K562 (cell line): ENCODE data around the gene SLC2A4RG. TPM values are rescaled to one million over a fixed set of nuclear protein-coding genes. Genes with fewer than 3 reads are reported as not detected.
A peak's percentile ranks its signal among the peaks of the same experiment; 100 is the strongest.

Experiments used
- ATAC-seq: fragments of 200-7000 bp; cut with Tn5 transposase; 3 replicates; pipeline ENCODE4 v1.9.1; 2020; ENCODE audit warnings: moderate library complexity
- BruUV-seq: library from RNA; stranded (reverse); fragments of 400-500 nt; replicated peaks from 2 replicates; lab custom pipeline; 2021; lab: Mats Ljungman, UMichigan
- CTCF ChIA-PET: fragments of 300-600 bp; formaldehyde crosslinking; extraction: SDS; loops from one replicate; lab custom pipeline; 2021; ENCODE audit warnings: low intra/inter-chr PET ratio; lab: Yijun Ruan, JAX
- POLR2A ChIA-PET: fragments of 300-600, 350-650 bp; sonication (Branson Sonifier 250); formaldehyde crosslinking; extraction: SDS; loops from one replicate; lab custom pipeline; 2021; ENCODE audit warnings: antibody characterized with exemption, inconsistent platforms; lab: Yijun Ruan, JAX
- DNase-seq, 4 experiments: peaks; one replicate each; pipeline versions ENCODE4 v3.0.0 to v3.0.0-alpha.2; 2011 to 2018; ENCODE audit warnings: low spot score in 3 of 4, mixed read lengths in 3 of 4; ENCODE audit errors: extremely low read depth in 1 of 4
- FAIRE-seq: peaks from 2 replicates; lab custom pipeline; 2011; peaks lifted over from hg19 to GRCh38; lab: Jason Lieb, UNC
- H2AFZ ChIP-seq: 2 replicates; pipeline ENCODE4 v1.6.0; 2011; ENCODE audit warnings: low read depth, low read length, control low read depth, inconsistent platforms
- H3K27ac ChIP-seq: fragments of 200-600 bp; 3 replicates; pipeline ENCODE4 v1.8.0; 2011; ENCODE audit warnings: low read depth, mild to moderate bottlenecking, control low read depth, inconsistent platforms, low read length, moderate library complexity, mixed read lengths; ENCODE audit errors: extremely low read depth
- H3K27me3 ChIP-seq, 2 experiments: fragments of 300-600 bp in 1 of 2; 2 replicates in 1 of 2; 3 replicates in 1 of 2; pipeline versions ENCODE4 v1.6.0 to v1.8.0; 2011; ENCODE audit warnings: inconsistent platforms in 2 of 2, low read length in 2 of 2, mild to moderate bottlenecking in 1 of 2, mixed read lengths in 1 of 2, moderate library complexity in 1 of 2; ENCODE audit not compliant: control insufficient read depth in 2 of 2, insufficient read depth in 2 of 2
- H3K36me3 ChIP-seq: fragments of 300-600 bp; 3 replicates; pipeline ENCODE4 v1.8.0; 2011; ENCODE audit warnings: mild to moderate bottlenecking, low read length, inconsistent platforms; ENCODE audit not compliant: control insufficient read depth, insufficient read depth
- H3K4me1 ChIP-seq, 2 experiments: fragments of 200-600 bp in 1 of 2; replicated peaks in 1 of 2; 2 replicates in 1 of 2; 3 replicates in 1 of 2; pipeline versions ENCODE4 v1.5.1 to v1.8.0; 2011; ENCODE audit warnings: inconsistent platforms in 2 of 2, low read length in 2 of 2, mild to moderate bottlenecking in 1 of 2, mixed read lengths in 1 of 2, moderate library complexity in 1 of 2; ENCODE audit not compliant: control insufficient read depth in 2 of 2, insufficient read depth in 2 of 2
- H3K4me2 ChIP-seq: 2 replicates; pipeline ENCODE4 v1.6.1; 2011; ENCODE audit warnings: low read length, control low read depth, inconsistent platforms, mixed read lengths; ENCODE audit not compliant: insufficient read depth
- H3K4me3 ChIP-seq: fragments of 200-600 bp; sonication (generic), shearing (Covaris generic); 2 replicates; pipeline ENCODE4 v1.5.1; 2016; ENCODE audit warnings: control low read depth, inconsistent platforms
- H3K79me2 ChIP-seq: fragments of 200-600 bp; 3 replicates; pipeline ENCODE4 v1.8.0; 2011; ENCODE audit warnings: low read length, inconsistent platforms; ENCODE audit not compliant: control insufficient read depth, insufficient read depth
- H3K9ac ChIP-seq, 2 experiments: 2 replicates each; pipeline versions ENCODE4 v1.6.0 to v1.6.1; 2011; ENCODE audit warnings: low read depth in 2 of 2, low read length in 2 of 2, control low read depth in 1 of 2, inconsistent platforms in 1 of 2, mild to moderate bottlenecking in 1 of 2, mixed read lengths in 1 of 2; ENCODE audit not compliant: insufficient read depth in 1 of 2
- H3K9me1 ChIP-seq: one replicate; pipeline ENCODE4 v1.6.0; 2011; ENCODE audit warnings: inconsistent platforms, mild to moderate bottlenecking, low read length, moderate library complexity; ENCODE audit not compliant: control insufficient read depth, insufficient read depth
- H3K9me3 ChIP-seq: replicated peaks from 2 replicates; pipeline ENCODE4 v1.5.1; 2011; ENCODE audit warnings: low read depth, low read length, inconsistent platforms; ENCODE audit not compliant: control insufficient read depth, insufficient read depth
- H4K20me1 ChIP-seq: replicated peaks from 2 replicates; pipeline ENCODE4 v1.6.1; 2011; ENCODE audit warnings: low read length, inconsistent platforms, mixed read lengths; ENCODE audit not compliant: control insufficient read depth, insufficient read depth
- HCFC1 ChIP-seq: IDR thresholded peaks from 2 replicates; pipeline ENCODE4 v1.6.1; 2012; ENCODE audit warnings: low read depth, low read length, improper control_type of control experiment
- LARP7 ChIP-seq: fragments of 450-650 bp; IDR thresholded peaks from 2 replicates; pipeline ENCODE4 v1.6.1; 2016
- MCM5 ChIP-seq: fragments of 450-650 bp; IDR thresholded peaks from 2 replicates; pipeline ENCODE4 v1.6.1; 2016; ENCODE audit warnings: low read depth
- POLR2G ChIP-seq: fragments of 200-400 bp; formaldehyde crosslinking; IDR thresholded peaks from 2 replicates; pipeline ENCODE4 v1.6.1; 2017; ENCODE audit warnings: low read depth, mild to moderate bottlenecking, antibody characterized with exemption, low read length, moderate library complexity
- RBM22 ChIP-seq: fragments of 200-400 bp; formaldehyde crosslinking; IDR thresholded peaks from 2 replicates; pipeline ENCODE4 v1.6.1; 2018; ENCODE audit warnings: low read length, low read depth; ENCODE audit not compliant: poor library complexity, severe bottlenecking
- ZBTB33 ChIP-seq: sonication (generic); formaldehyde crosslinking; IDR thresholded peaks from 2 replicates; pipeline ENCODE4 v1.8.1; 2023; ENCODE audit warnings: mild to moderate bottlenecking, missing genetic modification reagents
- ZC3H11A ChIP-seq: IDR thresholded peaks from 2 replicates; pipeline ENCODE4 v1.6.1; 2012; ENCODE audit warnings: low read depth, low read length, improper control_type of control experiment
- ZC3H4 ChIP-seq: sonication (generic); formaldehyde crosslinking; IDR thresholded peaks from 2 replicates; pipeline ENCODE4 v1.9.0; 2021; ENCODE audit warnings: missing genetic modification reagents, borderline replicate concordance
- WGBS: fragments of 100-300 bp; shearing (Covaris generic); methylation state at CpG from one replicate; pipeline ENCODE4 v1.1.6; 2016; ENCODE audit warnings: low coverage, mixed read lengths; ENCODE audit not compliant: insufficient coverage; ENCODE audit errors: missing lambda C conversion rate; 5-methylcytosine and 5-hydroxymethylcytosine counted together
- in situ Hi-C: fragments of 300-500 bp; cut with MboI; formaldehyde crosslinking; loops from 4 replicates; pipeline ENCODE4 v1.15.0; 2018; ENCODE audit warnings: inconsistent platforms, mixed read lengths
- intact Hi-C: fragments of 100-400 bp; cut with micrococcal nuclease; formaldehyde crosslinking; loops from 2 replicates; pipeline ENCODE4 v1.14.2; 2022
- polyA plus RNA-seq, 8 experiments: library from polyadenylated mRNA; depleted of rRNA in 4 of 8; stranded (reverse) in 5 of 8; unstranded in 3 of 8; fragments of >200 nt; fragmentation: Nextera tagmentation in 2 of 8; fragmentation: Illumina TruSeq in 1 of 8; extraction: Ambion mirVana in 2 of 8; extraction: Trizol in 1 of 8; gene quantifications; 2 replicates each; pipeline versions ENCODE4 v1.2.1 to v1.2.3, GENCODE V29; 2011 to 2014; ENCODE audit warnings: inconsistent platforms in 1 of 8, missing spikeins in 1 of 8
- total RNA-seq, 7 experiments: library from RNA; depleted of rRNA in 6 of 7; stranded (reverse); fragments of >200 nt in 6 of 7; fragmentation: Illumina TruSeq in 2 of 7; extraction: Trizol in 2 of 7; gene quantifications; 2 replicates each; pipeline versions ENCODE4 v1.2.1 to v1.2.3, GENCODE V29; 2011 to 2021; ENCODE audit warnings: low replicate concordance in 1 of 7

The SLC2A4RG gene
- total and polyA plus RNA-seq, 9 of the 15 experiments (the other 6 are each of a cell fraction or from before 2014, with no cell fraction given) = 0.34 to 97.3 (median 26.5) TPM

- WGBS = 82% methylated on average over 18 of the region's 47 CpGs
- H3K27ac ChIP-seq = no peak overlapping the region
- H3K9ac ChIP-seq = no peak overlapping the region
- H2AFZ ChIP-seq = no peak overlapping the region
- in situ Hi-C loops (no loop called here), intact Hi-C loops (no loop called here)
- POLR2A ChIA-PET = no interaction called here
- CTCF ChIA-PET = no interaction called here
- no peak overlapping the region for H3K4me2 ChIP-seq
- no peaks in the 10 kb centered on the region for H3K27me3 ChIP-seq
- H3K79me2 ChIP-seq = no peaks in the 10 kb centered on the region
- H3K4me3 ChIP-seq = no peak overlapping the region
- ATAC-seq (no peak), FAIRE-seq (no peak), DNase-seq (no peak)
- H4K20me1 ChIP-seq = no peaks in the 10 kb centered on the region
- TF ChIP-seq POLR2G = peak; percentile 26; the same call in 1 of the 2 replicates
- peak; percentile 13 for TF ChIP-seq RBM22
- TF ChIP-seq ZC3H11A = no peak
- no peak for TF ChIP-seq HCFC1
- TF ChIP-seq LARP7 = no peak
- TF ChIP-seq ZC3H4 (CRISPR knock-in tag) = no peak
- peak; percentile 61 for TF ChIP-seq ZBTB33 (CRISPR knock-in tag)
- TF ChIP-seq MCM5 = no peak
- H3K4me1 ChIP-seq = peaks cover 9 to 67% of the 10 kb centered on the region in 2 experiments
- BruUV-seq = no TSS peak
- no peaks in the 10 kb centered on the region for H3K9me1 ChIP-seq
- peaks cover 21% of the 10 kb centered on the region; the same call in 1 of the 3 replicates for H3K36me3 ChIP-seq
- H3K9me3 ChIP-seq = no peaks in the 10 kb centered on the region
Measured at GRCh38 chr20:63746751-63747315, 7.3 kb downstream of the SLC2A4RG start.
